ENCODE results near the gene CEP290.

The CEP290 gene

DNA sequence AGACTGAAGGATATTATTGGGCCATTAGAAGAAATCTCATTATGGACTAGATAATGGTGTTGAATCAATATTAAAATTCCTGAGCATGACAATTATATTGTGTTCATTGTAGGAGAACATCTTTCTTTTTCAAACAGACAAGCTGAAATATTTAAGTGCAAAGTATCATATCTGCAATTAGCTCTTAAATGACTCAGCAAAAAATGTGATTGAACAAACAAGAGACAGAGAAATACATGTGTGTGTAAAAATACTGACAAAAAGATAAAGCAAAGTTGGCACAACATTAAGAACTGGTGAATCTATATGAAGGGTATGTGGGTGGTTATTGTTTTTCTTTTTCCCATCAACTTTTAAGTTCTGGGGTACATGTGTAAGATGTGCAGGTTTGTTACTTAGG, 9.5 kb downstream of the CEP290 start:
- no peaks in the 10 kb centered on the region; the same call in 1 of the 2 replicates for H3K36me3 ChIP-seq

DNA sequence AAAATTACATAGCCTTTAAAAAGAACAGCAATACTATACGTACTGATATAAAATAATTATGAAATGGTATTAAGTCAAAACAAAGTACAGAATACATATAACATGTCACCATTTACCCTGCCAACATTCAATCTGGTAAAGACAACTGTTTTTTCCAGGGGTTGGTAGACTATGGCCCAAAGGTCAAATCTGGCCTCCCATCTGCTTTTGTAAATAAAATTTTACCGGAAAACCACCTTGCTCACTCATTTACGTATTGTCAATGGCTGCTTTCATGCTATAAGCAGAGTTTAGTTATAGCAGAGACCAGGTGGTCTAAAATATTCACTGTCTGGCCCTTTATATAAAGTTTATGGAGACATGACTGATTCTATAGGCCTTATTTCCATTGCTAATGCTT, 14.0 kb downstream of the CEP290 start:
- H3K4me1 ChIP-seq = no peaks in the 10 kb centered on the region
- no peaks in the 10 kb centered on the region for H3K27me3 ChIP-seq
- peaks cover 2% of the 10 kb centered on the region for H3K36me3 ChIP-seq
- TF ChIP-seq, protein P1, sequence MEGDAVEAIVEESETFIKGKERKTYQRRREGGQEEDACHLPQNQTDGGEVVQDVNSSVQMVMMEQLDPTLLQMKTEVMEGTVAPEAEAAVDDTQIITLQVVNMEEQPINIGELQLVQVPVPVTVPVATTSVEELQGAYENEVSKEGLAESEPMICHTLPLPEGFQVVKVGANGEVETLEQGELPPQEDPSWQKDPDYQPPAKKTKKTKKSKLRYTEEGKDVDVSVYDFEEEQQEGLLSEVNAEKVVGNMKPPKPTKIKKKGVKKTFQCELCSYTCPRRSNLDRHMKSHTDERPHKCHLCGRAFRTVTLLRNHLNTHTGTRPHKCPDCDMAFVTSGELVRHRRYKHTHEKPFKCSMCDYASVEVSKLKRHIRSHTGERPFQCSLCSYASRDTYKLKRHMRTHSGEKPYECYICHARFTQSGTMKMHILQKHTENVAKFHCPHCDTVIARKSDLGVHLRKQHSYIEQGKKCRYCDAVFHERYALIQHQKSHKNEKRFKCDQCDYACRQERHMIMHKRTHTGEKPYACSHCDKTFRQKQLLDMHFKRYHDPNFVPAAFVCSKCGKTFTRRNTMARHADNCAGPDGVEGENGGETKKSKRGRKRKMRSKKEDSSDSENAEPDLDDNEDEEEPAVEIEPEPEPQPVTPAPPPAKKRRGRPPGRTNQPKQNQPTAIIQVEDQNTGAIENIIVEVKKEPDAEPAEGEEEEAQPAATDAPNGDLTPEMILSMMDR (IDR thresholded peaks at IDR 0.05; ENCODE audit: low read depth, low read length) = no peak
- DNase-seq = no peak
- no peaks in the 10 kb centered on the region for H3K9me3 ChIP-seq
- H3K4me3 ChIP-seq (ENCODE audit: low read depth, low read length) = no peak overlapping the region

More for the DNA sequence above, 9.5 kb downstream of the CEP290 start:
- Histone ChIP-seq H3K9me3 (no peaks in the 10 kb centered on the region; the same call in 1 of the 2 replicates), H3K27me3 (no peaks in the 10 kb centered on the region), H3K4me1 (no peaks in the 10 kb centered on the region), H3K4me3 (ENCODE audit: low read depth, low read length) (no peak overlapping the region)
- TF ChIP-seq, protein P1 (IDR thresholded peaks at IDR 0.05; ENCODE audit: low read depth, low read length) = no peak
- DNase-seq = no peak

- H3K4me3 ChIP-seq (ENCODE audit: low read depth, low read length) = no peak overlapping the region
- H3K9me3 ChIP-seq = no peaks in the 10 kb centered on the region
- TF ChIP-seq, protein P1 (IDR thresholded peaks at IDR 0.05; ENCODE audit: low read depth, low read length) = no peak
- H3K36me3 ChIP-seq = peaks cover 2% of the 10 kb centered on the region
- H3K4me1 ChIP-seq = no peaks in the 10 kb centered on the region
- no peaks in the 10 kb centered on the region for H3K27me3 ChIP-seq
- DNase-seq = no peak
Observed at GRCh38 chr12:88127099-88127498, 14.8 kb downstream of the CEP290 start.

DNA sequence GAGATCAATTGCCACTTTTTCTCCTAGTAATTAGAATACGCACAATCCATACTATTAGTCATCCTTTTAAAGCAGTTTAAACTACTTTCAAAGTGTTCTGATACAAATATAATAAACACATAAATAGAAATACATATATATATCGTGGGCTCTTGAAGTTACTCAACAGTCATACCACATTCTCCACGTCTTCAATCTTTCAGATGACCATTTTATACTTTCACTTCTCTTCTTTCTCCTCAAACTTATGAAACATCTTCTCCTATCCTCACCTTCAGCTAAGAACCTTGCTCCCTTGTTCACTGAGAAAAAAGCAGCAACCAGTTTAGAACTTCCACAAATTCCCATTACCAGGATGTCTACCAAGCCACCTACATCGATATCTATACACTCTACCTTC, 19.2 kb downstream of the CEP290 start:
- TF ChIP-seq, protein P1 (IDR thresholded peaks at IDR 0.05; ENCODE audit: low read depth, low read length) = no peak
- no peaks in the 10 kb centered on the region for H3K27me3 ChIP-seq
- H3K36me3 ChIP-seq = peaks cover 10% of the 10 kb centered on the region
- no peak overlapping the region for H3K4me3 ChIP-seq (ENCODE audit: low read depth, low read length)
- no peaks in the 10 kb centered on the region for H3K4me1 ChIP-seq
- no peak for DNase-seq
- no peaks in the 10 kb centered on the region for H3K9me3 ChIP-seq

DNA sequence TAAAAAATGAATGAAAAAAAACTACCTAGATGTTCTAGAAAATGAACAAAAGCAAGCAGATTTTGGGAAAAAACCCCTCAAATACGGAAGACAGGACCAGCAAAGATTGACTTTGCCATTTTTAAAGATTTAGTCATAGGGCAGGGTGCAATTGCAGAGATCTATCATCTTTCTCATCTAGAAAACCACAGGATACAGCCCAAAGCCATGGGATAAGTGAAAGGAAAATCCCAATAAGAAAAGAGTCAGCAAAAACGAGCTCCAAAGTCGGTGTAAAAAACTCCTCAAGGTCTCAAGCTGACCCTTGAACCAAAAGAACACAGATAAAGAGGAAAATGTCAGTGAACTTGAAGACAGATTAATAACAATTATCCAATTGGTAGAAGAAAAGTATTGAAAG, 28.0 kb downstream of the CEP290 start:
- H3K27me3 ChIP-seq = no peaks in the 10 kb centered on the region
- H3K36me3 ChIP-seq = peaks cover 6% of the 10 kb centered on the region
- no peak overlapping the region for H3K4me3 ChIP-seq (ENCODE audit: low read depth, low read length)
- H3K4me1 ChIP-seq = no peaks in the 10 kb centered on the region
- H3K9me3 ChIP-seq = no peaks in the 10 kb centered on the region
- TF ChIP-seq, protein P1 (IDR thresholded peaks at IDR 0.05; ENCODE audit: low read depth, low read length) = no peak
- no peak for DNase-seq

- no peaks in the 10 kb centered on the region for H3K36me3 ChIP-seq
- H3K9me3 ChIP-seq = no peaks in the 10 kb centered on the region
- TF ChIP-seq, protein P1 (IDR thresholded peaks at IDR 0.05; ENCODE audit: low read depth, low read length) = peak; percentile 45
- H3K4me1 ChIP-seq = no peaks in the 10 kb centered on the region
- H3K4me3 ChIP-seq (ENCODE audit: low read depth, low read length) = 0 out of 2 replicates have a peak overlapping the region, but pooled peaks have one; percentile 14
- no peak for DNase-seq
- no peaks in the 10 kb centered on the region for H3K27me3 ChIP-seq
Observed at GRCh38 chr12:88111074-88111652, 30.7 kb downstream of the CEP290 start.
